H1 (cell line): Measurements from ENCODE around the gene PSMD3.

Experiments used
- CTCF ChIP-seq, 3 experiments: IDR thresholded peaks; 1 replicate in 2 of 3; 2 replicates in 1 of 3; pipeline versions ENCODE4 v1.5.1 to v1.6.1; 2011; ENCODE audit warnings: low read length in 3 of 3, mild to moderate bottlenecking in 3 of 3, inconsistent platforms in 2 of 3, low read depth in 1 of 3, moderate library complexity in 1 of 3; ENCODE audit not compliant: insufficient read depth in 1 of 3; ENCODE audit errors: control extremely low read depth in 1 of 3
- POU5F1 ChIP-seq: IDR thresholded peaks from 2 replicates; pipeline ENCODE4 v1.6.1; 2011; ENCODE audit warnings: low read depth, mild to moderate bottlenecking, low read length, moderate library complexity
- SUZ12 ChIP-seq: fragments of 200-600 bp; sonication (generic); IDR thresholded peaks from 2 replicates; pipeline ENCODE4 v1.6.1; 2012; ENCODE audit warnings: mild to moderate bottlenecking, inconsistent platforms, low read length, moderate library complexity, mixed read lengths

DNA sequence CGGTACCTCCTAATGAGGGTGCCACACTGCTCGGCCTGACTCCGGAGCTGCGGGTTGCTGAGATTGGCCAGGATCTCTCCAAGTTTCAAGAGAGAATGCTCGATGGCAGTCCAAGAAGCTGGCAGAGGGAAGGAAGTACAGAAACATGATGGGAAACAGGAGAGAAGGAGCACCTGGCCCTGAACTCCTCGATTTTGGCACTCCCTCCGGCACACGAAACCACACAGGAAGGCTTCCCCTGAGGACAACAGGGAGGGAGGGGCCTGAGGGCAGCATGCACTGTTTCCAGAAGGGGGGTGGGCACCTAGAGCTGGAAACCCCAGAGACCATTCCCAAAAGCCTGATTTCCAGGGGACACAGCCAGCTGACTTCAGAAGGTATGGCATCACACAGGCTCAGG is 52.7 kb downstream of the PSMD3 start:
- TF ChIP-seq CTCF (IDR thresholded peaks at IDR 0.05; ENCODE audit: control extremely low read depth in 1 of 3, insufficient read depth in 1 of 3, low read depth in 1 of 3, low read length in 3 of 3) (no peak), POU5F1 (no peak), SUZ12 (no peak)
